ENCODE measurements around the gene TP53BP2.
"Not testable (repeated sequence)": the region's sequence is repeated elsewhere in the genome, so short reads cannot be mapped to it uniquely, and the experiment has no call there.

TP53BP2 gene

GRCh38 chr1:223873044-223873443 lies 27.3 kb upstream of the TP53BP2 start:
- Histone ChIP-seq H3K79me2 (ENCODE audit: insufficient read depth, low read depth) (no peaks in the 10 kb centered on the region), H3K4me2 (no peak overlapping the region), H3K27ac (no peak overlapping the region), H3K4me3 (IDR thresholded peaks at IDR 0.05; ENCODE audit: insufficient read depth, low read depth, low read length) (no peak overlapping the region), H3K27me3 (ENCODE audit: insufficient read depth, low read depth) (no peaks in the 10 kb centered on the region), H3K4me1 (ENCODE audit: low read depth, poor library complexity, severe bottlenecking) (no peaks in the 10 kb centered on the region), H2AFZ (ENCODE audit: low read depth) (no peak overlapping the region), H3K9ac (no peak overlapping the region), H3K36me3 (ENCODE audit: insufficient read depth) (no peaks in the 10 kb centered on the region), H4K20me1 (ENCODE audit: insufficient read depth) (no peaks in the 10 kb centered on the region)
- TF ChIP-seq, protein P1, sequence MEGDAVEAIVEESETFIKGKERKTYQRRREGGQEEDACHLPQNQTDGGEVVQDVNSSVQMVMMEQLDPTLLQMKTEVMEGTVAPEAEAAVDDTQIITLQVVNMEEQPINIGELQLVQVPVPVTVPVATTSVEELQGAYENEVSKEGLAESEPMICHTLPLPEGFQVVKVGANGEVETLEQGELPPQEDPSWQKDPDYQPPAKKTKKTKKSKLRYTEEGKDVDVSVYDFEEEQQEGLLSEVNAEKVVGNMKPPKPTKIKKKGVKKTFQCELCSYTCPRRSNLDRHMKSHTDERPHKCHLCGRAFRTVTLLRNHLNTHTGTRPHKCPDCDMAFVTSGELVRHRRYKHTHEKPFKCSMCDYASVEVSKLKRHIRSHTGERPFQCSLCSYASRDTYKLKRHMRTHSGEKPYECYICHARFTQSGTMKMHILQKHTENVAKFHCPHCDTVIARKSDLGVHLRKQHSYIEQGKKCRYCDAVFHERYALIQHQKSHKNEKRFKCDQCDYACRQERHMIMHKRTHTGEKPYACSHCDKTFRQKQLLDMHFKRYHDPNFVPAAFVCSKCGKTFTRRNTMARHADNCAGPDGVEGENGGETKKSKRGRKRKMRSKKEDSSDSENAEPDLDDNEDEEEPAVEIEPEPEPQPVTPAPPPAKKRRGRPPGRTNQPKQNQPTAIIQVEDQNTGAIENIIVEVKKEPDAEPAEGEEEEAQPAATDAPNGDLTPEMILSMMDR (conservative IDR thresholded peaks at IDR 0.05; ENCODE audit: low read depth, low read length), result no peak

DNA sequence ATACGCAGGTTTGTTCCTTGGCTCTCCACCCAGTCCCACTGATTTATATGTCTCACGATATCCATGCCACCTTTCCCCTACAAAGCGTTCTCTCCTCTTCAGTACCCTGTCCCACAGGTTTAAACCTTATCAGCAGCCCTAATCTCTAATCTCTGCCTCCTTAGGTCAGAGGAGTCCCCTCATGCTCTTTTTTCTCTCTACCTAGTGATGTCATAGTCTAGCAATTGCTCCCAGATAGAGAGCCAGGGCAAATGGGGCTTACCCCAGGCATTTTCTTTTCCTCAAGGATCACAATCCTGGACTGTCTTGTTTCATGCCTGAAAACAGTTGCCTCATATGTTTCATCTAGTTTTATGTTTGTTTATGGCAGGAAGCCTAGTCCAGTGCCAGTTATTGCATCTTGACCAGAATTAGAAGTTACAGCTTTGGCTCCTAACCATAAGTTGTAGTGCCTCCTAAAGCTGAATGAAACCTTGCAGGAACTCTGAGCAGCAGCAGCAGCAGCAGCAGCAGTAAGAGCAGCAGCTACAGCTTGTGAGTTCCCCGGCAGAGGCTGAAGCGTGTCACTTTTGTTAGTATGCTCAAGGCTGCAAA lies 26.7 kb upstream of the TP53BP2 start:
- Histone ChIP-seq H3K4me1 (ENCODE audit: low read depth, poor library complexity, severe bottlenecking) (no peaks in the 10 kb centered on the region), H3K27ac (no peak overlapping the region)

DNA sequence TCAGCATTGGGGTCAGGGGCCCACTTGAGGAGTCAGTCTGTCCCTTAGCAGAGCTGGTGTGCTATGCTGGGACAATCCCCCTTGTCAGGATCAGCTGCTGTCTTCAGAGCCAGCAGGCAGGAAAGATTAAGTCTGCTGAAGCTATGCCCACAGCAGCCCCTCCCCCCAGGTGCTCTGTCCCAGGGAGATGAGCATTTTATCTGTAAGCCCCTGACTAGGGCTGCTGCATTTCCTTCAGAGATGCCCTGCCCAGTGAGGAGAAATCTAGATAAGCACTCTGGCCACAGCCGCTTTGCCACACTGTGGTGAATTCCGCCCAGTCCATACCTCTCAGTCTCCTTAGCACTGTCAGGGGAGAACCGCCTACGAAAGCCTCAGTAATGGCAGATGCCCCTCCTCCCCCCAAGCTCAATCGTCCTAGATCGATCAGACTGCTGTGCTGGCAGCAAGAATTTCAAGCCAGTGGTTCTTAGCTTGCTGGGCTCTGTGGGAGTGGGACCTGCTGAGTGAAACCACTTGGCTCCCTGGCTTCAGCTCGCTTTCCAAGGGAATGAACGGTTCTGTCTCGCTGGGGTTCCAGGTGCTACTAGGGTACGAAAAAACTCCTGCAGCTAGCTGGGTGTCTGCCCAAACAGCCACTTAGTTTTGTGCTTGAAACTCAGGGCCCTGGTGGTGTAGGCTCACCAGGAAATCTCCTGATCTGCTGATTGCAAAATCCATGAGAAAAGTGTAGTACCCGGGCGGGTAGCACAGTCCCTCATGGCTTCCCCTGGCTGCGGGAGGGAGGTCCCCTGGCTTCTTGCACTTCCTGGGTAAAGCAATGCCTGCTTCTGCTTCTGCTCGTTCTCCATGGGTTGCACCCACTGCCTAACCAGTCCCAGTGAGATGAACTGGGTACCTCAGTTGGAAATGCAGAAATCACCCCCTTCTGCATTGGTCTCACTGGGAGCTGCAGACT lies 25.1 kb upstream of the TP53BP2 start:
- Histone ChIP-seq H4K20me1 (ENCODE audit: insufficient read depth) (no peaks in the 10 kb centered on the region), H3K4me2 (no peak overlapping the region)

More for the DNA sequence above, 26.7 kb upstream of the TP53BP2 start:
- Histone ChIP-seq H3K27me3 (ENCODE audit: insufficient read depth, low read depth) (no peaks in the 10 kb centered on the region), H3K9ac (no peak overlapping the region), H3K79me2 (ENCODE audit: insufficient read depth, low read depth) (no peaks in the 10 kb centered on the region), H3K4me3 (IDR thresholded peaks at IDR 0.05; ENCODE audit: insufficient read depth, low read depth, low read length) (no peak overlapping the region), H4K20me1 (ENCODE audit: insufficient read depth) (no peaks in the 10 kb centered on the region), H2AFZ (ENCODE audit: low read depth) (no peak overlapping the region), H3K4me2 (no peak overlapping the region), H3K36me3 (ENCODE audit: insufficient read depth) (no peaks in the 10 kb centered on the region)
- TF ChIP-seq, protein P1 (conservative IDR thresholded peaks at IDR 0.05; ENCODE audit: low read depth, low read length), result no peak

GRCh38 chr1:223864599-223865368 lies 19.0 kb upstream of the TP53BP2 start:
- H3K4me2 ChIP-seq; H3K27ac ChIP-seq; H3K4me3 ChIP-seq (IDR thresholded peaks at IDR 0.05; ENCODE audit: insufficient read depth, low read depth, low read length); H2AFZ ChIP-seq (ENCODE audit: low read depth); H3K27me3 ChIP-seq (ENCODE audit: insufficient read depth, low read depth); H3K36me3 ChIP-seq (ENCODE audit: insufficient read depth); H3K4me1 ChIP-seq (ENCODE audit: low read depth, poor library complexity, severe bottlenecking); H3K79me2 ChIP-seq (ENCODE audit: insufficient read depth, low read depth); H4K20me1 ChIP-seq (ENCODE audit: insufficient read depth); H3K9ac ChIP-seq: not testable (repeated sequence)

More for the DNA sequence above, 25.1 kb upstream of the TP53BP2 start:
- Histone ChIP-seq H2AFZ (ENCODE audit: low read depth) (no peak overlapping the region), H3K36me3 (ENCODE audit: insufficient read depth) (no peaks in the 10 kb centered on the region), H3K27ac (no peak overlapping the region), H3K27me3 (ENCODE audit: insufficient read depth, low read depth) (no peaks in the 10 kb centered on the region), H3K9ac (no peak overlapping the region), H3K4me3 (IDR thresholded peaks at IDR 0.05; ENCODE audit: insufficient read depth, low read depth, low read length) (no peak overlapping the region), H3K79me2 (ENCODE audit: insufficient read depth, low read depth) (no peaks in the 10 kb centered on the region), H3K4me1 (ENCODE audit: low read depth, poor library complexity, severe bottlenecking) (no peaks in the 10 kb centered on the region)
- TF ChIP-seq, protein P1 (conservative IDR thresholded peaks at IDR 0.05; ENCODE audit: low read depth, low read length), result no peak

All from KMS-11 (cell line).